ENCODE data around the gene NOVA2.

The NOVA2 gene

DNA sequence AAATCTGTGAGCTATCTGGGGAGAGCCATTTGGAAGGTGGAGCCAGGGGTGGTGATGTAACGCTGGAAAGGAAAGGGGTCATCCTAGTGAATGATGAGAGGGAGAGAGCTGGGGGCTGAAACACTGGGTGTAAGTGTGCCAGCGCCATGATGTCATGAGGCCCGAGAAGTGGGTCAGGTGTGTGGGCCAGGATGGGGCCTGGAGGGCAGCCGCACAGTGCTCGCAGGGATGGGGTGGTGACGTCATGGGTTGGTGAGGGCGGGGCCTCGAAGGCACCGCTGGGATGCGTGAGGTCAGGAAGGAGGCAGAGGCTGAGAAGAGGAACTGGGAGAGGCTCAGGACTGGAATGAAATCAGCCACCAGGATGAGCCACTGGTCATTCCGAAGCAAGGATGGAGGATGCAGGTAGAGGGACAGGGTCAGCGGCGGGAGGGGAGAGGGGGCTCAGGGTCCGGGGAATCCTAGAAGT, 26.0 kb upstream of the NOVA2 start:
- no peak for DNase-seq

DNA sequence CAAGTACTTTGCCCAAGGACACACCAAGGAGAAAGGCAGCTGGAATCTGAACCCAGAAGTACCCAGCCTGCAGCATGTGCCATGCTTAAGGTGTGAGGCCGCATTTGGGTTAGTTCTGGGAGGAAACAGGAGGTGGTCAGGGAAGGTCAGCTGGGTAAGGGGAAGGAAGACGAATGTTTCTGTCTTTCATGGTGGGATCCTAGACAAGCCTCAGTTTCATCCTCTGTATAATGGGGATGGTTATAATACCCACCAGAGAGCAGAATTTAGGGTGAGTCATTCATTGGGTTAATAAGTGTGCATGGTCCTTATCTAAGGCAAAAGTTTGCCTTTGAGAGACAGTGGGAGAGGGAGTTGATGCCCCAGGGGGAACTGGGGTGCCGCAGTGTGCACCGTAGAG, 25.2 kb upstream of the NOVA2 start:
- no peak for DNase-seq

DNA sequence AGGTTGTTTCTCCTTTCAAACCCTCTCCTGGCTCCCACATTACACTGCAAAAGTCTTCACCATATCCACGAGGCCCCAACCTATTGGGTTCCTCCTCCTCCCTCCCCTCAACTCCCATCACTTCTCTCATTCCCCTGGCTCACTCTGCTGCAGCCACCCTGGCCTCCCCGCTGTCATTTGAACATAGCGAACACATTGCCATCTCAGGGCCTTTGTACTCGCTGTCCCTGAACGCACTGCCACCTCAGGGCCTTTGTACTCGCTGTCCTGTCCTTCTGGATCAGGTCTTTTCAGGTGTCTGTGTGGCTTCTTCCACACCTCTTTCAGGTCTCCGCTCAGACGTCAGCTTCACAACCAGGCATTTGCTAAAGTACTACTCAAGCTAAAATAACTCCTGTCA, 23.3 kb upstream of the NOVA2 start:
- DNase-seq = no peak

DNA sequence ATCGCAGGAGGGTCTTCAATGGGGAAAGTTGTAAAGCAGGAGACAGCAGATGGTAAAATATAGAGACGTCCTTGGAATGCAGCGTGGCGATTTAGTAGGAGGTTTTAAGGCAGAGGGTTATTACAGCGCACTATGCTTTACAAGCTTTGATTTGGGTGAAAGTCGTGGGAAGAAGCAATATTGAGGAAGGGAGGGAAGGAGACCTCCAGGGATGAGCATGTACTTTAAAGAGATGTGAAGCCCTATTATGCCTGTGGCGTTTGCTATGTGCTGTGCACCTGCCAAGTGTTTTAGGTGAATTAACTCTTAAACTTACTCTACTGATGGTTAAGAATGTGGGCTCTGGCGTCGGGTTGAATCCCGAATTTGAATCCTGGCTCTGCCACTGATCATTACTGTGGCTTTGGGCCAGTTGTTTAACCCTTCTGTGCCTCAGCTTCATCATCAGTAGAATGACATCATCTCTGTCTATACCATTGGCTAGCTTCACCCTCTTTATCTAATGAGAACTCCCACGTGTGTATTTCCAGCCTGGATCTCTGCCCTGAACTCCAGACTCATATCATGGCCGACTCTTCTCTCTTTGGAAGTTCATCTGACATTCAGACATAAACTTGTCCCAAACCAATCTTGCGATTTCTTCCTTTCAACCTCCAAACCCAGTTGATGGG, 22.2 kb upstream of the NOVA2 start:
- no peak for DNase-seq

DNA sequence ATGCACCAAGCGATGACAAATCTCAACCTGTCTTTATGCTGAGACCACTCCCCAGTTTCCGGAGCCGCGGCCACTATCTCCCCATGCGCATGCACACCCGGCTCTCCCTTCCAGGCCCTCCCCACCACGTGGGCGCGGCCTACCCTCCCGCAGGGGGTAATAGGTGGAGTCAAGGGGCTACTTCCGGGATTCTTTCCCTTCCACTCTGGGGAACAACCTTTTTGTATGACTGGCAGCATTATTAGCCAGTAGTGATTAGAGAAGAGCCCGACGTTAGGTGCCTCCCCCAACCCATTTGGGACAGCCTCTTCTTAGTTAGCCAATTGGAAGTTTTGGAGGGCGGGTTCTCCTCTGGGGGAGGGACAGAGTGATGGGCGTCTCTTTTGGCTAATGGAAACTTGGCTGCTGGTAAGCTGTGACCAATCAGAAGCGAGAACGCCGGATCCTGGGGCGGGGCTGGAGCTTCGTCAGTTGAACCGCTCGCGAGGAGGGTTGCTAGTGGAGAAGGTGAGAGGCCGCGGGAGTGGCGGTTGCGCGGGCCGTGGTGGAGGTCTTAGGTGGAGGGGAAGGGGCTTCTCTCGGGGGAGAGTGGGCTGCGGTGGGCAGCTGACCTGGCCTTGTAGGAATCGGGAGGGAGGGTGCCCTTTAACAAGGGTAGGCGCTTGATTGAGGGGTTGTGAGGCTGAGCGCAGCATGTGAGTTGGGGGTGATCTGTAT, 21.5 kb upstream of the NOVA2 start, which contains the start of gene CCDC61:
TSS of gene CCDC61 (plus strand) at position 470 of the 717 bp plus-strand sequence. CDS start 7,552 bp downstream, outside the sequence.
- peak; percentile 100 for DNase-seq

DNA sequence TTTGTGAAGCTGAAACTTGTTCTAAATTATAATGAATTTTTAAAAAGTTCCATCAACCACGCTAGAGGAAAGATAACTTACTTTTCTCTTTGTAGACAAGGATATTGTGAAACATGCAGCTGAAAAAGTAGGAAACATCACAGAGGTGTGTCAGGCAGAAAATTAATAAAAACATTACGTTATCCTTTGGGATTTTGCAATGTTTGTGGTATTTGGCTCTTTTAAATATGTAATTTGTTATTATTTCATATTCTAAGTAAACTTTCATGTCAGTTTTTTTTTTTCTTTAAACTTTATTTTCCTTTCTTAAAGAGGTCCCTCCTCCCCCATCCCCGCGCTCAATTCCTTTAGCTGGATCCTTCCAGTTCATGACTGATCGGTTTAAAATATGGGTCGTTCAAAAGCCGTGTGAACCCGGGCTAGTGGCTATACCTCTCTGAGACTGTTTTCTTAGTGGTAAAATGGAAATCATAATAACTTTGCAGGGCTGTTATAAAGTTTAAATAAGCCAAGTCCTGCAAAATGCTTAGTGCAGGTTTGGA, 20.9 kb upstream of the NOVA2 start:
- DNase-seq = no peak

DNA sequence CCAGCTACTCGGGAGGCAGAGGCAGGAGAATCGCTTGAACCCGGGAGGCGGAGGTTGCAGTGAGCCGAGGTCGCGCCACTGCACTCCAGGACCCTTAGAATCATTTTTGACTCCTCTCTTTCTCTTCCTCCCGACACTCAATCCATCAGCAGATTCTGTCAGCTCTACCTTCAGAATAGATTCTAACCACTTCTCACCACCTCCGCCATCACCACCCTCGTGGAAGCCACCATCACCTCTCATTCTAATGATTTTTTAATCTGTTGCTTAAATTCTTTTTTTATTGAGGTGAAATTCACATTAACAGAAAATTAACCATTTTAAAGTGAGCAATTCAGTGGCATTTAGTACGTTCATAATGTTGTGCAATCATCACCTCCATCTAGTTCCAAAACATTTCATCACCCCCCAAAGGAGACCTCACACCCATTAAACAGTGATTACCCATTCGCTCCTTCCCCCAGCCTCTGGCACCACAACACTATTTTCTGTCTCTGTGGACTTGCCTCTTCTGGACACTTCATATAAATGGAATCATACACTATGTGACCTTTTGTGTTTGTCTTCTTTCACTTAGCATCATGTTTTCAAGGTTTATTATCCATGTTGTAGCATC, 16.6 kb upstream of the NOVA2 start:
- no peak for DNase-seq

DNA sequence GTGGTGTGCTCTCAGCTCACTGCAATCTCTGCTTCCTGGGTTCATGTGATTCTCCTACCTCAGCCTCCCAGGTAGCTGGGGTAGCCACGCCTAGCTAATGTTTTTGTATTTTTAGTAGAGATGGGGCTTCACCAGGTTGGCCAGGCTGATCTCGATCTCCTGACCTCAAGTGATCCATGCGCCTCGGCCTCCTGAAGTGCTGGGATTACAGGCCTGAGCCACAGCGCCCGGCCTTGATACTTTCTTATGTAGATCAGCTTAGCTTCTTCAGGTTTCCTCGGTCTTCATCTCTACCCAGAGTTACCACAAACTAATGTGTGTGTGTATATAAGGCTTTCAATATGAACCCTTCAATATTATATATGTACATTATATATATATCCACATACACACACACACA, 11.7 kb upstream of the NOVA2 start:
- DNase-seq = no peak

DNA sequence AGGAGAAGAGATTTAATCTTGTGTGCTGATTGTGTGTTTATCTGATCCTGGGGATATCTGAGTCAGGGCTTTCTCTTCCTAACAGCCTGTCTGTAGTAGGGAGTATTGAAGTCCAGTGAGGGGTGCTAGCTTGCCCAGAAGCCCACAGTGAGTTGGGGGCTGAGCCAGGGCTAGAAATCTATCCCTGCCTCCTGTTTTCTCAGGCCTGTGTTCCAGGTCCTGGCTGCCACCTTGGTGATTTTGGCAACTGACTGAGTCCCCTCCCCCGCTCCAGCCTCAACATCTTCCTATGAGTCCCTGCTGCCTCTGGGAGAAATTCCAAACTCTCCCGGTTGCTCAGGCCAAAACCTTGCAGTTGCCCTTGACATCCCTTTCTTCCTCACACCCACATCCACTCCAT, 7.7 kb upstream of the NOVA2 start:
- no peak for DNase-seq

DNA sequence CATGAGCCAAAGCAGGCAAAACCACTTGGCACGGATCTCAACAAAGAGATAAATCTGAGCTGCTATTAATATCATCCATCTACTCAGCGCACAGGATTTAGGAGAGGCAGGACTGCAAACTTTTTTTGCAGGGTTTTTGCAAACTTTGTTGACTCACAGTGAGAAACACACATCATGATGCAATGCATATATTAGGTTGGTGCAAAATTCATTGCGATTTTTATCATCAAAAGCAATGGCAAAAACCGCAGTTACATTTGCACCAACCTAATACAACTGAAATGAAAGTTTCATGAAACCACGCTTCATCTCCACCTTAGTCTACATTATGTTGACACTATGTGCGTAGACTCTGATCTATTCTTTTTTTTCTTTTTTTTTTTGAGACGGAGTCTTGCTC, 4.5 kb upstream of the NOVA2 start:
- no peak for DNase-seq

DNA sequence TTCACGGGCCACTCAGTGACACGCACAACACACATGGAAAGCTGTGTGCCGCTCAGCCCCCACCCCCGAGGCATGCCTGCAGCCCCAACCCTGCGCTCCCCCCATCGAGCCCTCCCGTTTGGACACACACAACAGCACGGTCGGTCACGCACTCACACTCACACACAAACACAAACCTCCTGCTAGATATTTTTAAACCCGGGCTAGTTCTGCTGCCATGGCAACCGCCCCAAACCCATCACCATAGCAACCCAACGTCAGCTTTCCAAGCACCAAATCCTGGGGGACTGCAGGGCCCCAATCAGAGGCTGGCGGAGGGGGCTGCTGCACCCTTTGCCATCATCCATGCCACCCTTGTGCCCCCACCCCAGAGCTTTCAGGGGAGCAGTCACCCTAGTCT, 2.5 kb upstream of the NOVA2 start:
- DNase-seq = peak; percentile 74

DNA sequence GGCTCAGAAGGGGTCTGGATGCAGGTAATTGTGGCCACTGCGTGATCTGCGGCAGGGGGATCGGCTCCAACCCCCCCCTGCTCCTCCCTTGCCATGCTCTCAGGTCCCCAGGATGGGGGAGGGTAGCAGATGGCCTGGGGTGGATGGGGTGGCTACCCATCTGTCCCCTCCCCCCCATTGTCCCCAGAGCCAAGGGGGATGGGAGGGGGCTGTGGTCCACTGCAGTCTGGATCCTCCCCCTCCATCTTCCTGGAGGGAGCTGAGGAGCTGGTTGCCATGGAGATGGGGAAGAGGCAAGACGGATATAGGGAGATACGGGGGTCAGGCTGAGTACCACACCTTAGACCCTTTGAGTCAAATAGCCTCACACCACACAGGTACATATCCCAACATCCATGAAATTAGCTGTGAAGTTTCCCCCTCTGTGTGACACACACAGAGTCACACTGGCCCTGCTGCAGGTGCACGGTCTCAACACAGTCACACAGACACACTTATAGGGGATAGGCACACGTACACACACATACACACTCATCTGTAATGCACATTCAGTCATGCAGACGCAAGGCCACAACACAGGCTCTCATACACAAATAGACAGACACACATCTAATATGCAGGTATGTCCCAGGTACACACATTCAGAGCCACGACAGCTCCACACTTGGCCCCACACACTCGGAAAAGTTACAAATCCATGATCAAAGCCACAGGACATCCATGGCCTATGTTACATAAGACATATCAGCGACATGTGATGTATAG, 1.8 kb upstream of the NOVA2 start:
- no peak for DNase-seq

DNA sequence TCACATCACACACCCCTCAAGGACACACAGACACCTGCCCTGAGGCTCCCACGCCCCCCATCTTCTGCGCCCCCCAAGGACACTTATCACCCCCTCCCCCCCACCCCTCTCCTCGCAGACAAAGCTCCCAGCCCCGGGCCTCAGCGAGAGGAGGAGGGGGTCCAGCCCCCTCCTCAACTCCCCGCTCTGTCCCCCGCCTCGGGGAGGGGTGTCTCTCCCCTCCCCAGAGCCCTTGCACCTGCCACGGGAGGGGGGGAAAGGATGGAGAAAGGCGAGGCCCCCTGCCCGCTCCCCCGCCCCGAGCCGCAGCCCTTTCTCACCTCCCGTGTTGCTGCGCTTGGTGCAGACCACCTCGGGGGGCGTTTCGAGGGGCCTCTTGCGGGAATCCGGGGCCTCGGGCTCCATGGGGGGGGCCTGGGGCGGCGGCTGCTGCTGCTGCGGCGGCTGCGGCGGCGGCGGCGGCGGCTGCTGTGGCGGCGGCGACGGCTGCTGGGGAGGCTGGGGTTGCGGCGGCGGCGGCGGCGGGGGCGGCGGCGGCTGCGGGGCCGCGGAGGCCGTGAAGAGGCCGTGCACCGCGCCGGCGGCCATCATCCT, 621 bp downstream of the NOVA2 start:
- no peak for DNase-seq

DNA sequence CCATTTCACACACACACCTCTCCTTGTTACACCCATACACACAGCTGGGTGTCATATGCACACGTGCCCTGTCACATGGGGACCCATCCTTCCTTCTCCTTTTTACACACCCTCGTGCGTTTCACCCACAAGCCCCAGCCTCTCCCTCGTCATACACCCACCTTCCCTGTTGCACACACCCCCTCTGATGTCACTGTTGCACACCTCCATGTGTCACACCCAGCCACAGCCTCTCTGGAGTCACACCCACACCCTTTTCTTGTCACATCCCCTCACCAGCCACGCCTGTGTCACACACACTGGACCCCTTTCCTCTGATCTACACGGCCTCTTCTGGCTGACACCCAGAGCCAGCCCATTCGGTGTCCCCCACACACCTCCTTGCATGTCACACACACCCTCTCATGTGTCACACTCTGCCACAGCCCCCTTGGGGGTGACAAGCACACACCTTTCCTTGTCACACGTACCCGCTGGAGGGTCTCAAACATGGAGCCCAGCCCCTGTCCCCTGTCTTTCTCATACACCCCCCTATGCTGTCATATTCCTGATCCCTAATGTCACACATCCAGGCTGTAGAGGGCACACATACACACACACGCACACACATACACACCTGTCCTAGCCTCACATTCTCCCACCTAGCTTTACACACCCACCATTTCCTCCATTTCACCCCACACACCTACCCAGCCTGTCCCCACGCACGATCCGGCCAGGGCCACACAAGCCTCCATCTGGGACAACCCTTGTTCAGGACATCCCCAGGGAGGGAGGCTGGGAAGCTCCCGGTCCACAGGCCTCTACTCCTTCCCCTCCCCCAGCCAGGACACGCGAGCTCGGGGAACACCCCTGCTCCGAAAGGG, 1.4 kb downstream of the NOVA2 start:
- peak; percentile 9 for DNase-seq

DNA sequence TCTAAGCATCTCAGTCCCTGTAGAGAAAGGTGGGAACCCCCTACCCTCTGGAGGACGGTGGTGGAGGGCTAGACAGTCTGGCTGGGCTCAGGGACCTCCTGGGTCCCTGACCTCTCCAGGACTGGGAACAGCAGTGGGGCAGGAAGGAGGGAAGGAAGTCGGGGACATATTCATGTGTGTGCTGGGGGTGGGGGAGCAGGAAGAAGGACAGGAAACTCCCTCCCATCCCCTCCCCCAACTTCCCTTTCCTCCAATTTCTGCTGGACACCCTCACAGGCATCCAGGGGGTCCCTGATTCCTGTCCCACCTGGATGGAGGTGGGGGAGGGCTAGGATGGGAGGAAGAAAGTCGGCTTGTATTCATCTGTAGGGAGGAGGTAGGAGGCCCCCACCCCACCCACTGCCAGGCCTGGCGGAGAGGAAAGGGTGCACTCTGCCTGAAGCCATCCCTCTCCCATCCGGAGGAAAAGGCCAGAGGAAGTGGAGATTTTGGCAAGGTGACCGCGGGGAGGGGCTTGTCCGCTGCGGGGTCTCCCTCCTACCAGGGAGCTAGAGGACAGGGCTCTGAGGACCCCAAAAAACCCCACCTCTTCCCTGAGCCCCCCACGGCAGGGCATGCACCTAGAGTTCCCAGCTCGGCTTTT, 2.3 kb downstream of the NOVA2 start:
- DNase-seq = no peak

DNA sequence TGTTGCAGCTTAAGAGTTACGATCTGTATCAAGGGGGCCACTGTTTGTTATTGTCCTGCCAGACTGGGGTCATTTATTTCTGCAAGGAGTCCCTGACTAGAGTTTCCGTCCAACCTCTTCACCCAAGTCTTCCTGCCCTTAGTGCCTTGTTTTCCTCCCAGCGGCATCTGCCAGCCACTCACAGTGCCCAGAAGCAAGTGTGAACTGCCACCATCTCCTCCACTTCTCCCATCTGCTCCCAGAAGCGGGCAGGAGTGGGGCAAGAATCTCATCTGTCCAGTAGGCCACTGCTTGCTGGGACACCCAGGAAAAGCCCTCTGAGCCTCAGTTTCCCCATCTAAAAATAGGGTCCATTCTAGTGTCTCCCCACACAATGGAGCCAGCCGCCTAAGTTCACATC, 4.0 kb downstream of the NOVA2 start:
- no peak for DNase-seq

DNA sequence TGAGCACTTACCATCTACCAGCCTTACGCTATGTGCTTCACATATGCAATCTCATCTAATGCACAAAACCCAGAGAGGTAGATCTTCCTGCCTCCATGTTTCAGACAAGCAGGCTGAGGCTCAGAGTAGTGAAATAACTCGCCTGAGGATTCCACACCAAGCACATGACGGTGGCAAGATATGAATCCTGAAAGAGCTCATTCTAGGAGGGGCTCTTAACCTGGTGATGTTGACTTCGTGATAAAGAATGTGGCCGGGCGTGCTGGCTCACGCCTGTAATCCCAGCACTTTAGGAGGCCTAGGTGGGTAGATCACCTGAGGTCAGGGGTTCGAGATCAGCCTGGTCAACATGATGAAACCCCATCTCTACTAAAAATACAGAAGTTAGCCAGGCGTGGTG, 5.0 kb downstream of the NOVA2 start:
- DNase-seq = no peak

DNA sequence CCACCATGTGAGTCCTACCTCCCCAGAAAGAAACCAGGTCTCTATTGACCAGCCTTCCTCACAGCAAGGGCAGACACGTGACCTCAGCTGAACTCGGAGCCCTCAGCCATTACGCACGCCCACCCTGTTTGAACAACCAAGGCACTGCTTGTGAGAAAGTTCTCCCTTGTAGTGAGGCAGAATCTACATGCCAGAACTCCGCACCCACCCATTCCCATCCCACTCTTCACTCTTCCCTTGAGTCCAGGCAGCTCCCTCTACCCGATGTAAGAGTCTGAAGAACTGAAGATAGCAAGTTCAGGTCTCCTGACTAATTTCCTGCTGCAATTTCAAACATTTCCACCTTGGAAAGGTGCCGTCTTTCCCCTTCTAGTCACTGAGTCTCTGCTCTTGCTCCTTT, 6.4 kb downstream of the NOVA2 start:
- no peak for DNase-seq

DNA sequence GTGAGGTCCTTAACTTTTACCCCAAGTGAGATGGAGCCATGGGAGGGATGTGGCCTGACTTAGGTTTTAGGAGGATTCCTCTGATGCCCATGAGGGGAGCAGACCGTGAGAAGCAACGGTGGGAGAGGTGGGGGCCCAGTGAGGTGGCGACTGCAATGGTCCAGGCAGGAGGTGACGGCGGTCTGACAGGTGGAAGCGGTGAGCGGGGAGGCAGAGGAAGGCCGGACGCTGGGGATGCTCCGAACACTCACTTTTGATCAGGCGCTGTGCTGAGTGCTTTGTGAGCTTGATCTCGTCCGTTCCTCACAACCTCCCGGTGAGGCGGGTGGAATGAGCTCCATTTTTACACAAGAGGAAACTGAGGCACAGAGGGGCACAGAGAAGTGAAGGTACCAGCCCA, 11.6 kb downstream of the NOVA2 start:
- DNase-seq = no peak

DNA sequence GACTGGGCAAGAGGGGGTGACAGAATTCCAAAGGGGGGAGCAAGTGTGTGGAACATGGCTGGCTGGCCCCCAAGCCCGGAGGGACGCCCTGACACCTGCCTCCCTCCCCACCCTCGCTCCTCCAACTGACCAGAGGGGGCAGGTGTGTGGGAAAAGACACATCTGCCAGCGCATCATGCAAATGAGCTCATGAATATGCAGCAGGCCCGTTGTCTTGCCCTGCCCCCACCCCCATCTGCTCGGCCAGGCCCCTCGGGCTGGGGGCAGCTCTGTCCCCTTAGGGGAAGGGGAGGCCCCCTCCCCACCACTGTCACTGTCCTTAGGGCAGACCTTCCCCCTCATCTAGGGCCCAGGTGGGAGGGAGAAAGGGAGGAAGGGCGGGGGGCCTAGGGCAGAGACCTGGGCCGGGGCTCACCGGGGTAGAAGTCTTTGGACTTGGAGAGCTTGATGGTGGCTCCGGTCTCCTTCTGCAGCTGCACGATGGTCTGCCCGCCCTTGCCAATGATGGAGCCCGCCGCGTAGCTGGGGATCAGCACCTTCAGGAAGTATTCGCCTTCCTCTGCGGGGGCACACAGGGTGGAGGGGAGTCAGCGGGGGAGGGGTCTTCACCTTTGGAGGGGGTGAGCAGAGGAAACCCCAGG, 12.9 kb downstream of the NOVA2 start:
- no peak for DNase-seq

Data from NCI-H2171 treated with DMSO at 0.1 percent for 48 hours (cell line).